Measurements from ENCODE around the gene QSOX2.

DNA sequence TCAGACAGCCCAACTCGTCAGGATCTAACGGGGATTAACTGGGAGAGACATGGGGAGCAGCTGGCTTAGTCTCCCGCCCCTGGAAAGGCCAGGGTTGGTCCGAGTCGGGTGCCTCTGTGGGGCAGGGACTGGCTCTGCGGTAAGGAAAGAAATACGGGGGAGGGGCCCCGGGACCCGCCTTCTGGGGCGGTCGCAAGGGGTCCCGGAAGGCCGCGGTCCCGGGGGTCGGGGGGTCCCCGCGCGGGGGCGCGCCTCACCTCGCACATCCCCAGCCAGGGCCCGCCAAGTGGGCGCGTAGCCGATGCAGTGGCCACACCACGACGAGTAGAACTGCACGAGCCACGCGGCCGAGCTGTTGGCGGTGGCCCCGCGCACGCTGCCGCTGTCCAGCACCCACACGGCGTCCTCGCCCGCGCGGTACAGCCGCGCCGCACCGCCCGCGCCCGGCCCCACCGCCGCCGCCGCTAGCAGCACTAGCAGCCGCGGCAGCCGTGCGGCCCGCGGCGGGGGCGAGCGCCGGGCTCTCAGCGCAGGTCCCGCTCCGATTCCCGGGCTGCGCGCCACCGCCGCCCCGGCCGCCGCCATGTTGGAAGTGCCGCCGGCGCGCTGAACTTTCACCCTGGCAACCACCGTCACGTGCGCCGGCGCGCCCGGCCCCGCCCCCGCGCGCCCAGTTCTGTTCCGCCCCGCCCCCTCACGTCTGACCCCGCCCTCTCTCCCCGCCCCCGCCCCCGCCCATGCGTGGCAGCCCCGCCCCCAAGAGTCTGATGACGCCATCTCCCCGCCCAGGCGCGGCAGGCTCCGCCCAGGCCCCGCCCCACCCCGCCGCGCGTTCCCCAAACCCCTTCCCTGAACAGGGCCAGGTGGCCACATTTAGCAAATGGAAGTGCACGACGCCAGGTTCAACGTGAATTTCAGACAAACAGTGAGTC is at the start of gene QSOX2:
- TF ChIP-seq POLR2A (IDR thresholded peaks at IDR 0.05): peak in 1 of 2 donors; percentile 21
- TF ChIP-seq, protein P1, sequence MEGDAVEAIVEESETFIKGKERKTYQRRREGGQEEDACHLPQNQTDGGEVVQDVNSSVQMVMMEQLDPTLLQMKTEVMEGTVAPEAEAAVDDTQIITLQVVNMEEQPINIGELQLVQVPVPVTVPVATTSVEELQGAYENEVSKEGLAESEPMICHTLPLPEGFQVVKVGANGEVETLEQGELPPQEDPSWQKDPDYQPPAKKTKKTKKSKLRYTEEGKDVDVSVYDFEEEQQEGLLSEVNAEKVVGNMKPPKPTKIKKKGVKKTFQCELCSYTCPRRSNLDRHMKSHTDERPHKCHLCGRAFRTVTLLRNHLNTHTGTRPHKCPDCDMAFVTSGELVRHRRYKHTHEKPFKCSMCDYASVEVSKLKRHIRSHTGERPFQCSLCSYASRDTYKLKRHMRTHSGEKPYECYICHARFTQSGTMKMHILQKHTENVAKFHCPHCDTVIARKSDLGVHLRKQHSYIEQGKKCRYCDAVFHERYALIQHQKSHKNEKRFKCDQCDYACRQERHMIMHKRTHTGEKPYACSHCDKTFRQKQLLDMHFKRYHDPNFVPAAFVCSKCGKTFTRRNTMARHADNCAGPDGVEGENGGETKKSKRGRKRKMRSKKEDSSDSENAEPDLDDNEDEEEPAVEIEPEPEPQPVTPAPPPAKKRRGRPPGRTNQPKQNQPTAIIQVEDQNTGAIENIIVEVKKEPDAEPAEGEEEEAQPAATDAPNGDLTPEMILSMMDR (IDR thresholded peaks at IDR 0.05): peak in 1 of 4 experiments; percentile 9
- TF ChIP-seq POLR2AphosphoS5 (IDR thresholded peaks at IDR 0.05): no peak
